Measurements from ENCODE around the gene TOPBP1. TPM values are rescaled to one million over a fixed set of nuclear protein-coding genes. Genes with fewer than 3 reads are reported as not detected.

The TOPBP1 gene
- total and polyA plus RNA-seq, 2 of the 4 experiments (the other 2 are of a cell fraction): 19.5 to 50.5 TPM

DNA sequence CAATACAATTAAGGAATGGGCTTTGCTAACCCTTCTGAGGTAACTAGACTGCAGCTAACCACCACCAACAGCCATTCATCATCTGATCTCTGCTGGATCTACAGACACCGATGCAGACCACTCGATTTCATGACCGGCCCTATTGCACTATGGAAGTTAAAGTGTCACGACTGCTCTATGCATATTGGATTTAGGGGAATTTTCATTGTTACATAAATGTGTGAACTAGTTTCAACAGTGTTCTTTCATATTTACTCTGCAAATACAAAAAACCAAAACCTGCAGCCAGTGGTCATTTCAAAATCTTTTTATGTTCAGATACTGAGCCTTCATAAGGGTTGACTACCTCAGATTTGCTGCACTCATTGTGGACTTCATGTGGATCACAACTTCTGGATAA, 73.7 kb downstream of the TOPBP1 start:
- ChIA-PET CTCF (no interaction called here), POLR2A (ENCODE audit: unreplicated experiment) (no interaction called here)
- Histone ChIP-seq H4K8ac (ENCODE audit: low read depth in 2 of 2, low read length in 2 of 2) (no peak overlapping the region), H3K4me2 (ENCODE audit: low read depth, low read length) (no peak overlapping the region), H4K20me1 (ENCODE audit: insufficient read depth, low read length) (peaks cover 54% of the 10 kb centered on the region), H2BK5ac (ENCODE audit: low read depth, low read length, poor library complexity, severe bottlenecking) (no peak overlapping the region), H4K5ac (ENCODE audit: low read depth, low read length) (no peak overlapping the region), H3K9ac (ENCODE audit: low read depth, low read length) (no peak overlapping the region), H3K36me3 (ENCODE audit: control insufficient read depth, insufficient read depth, low read length) (peaks cover 46% of the 10 kb centered on the region), H2AK5ac (ENCODE audit: low read depth, low read length) (no peak overlapping the region), H3K18ac (ENCODE audit: low read depth, low read length) (no peak overlapping the region), H3K9me3 (ENCODE audit: control insufficient read depth, insufficient read depth, low read length) (no peaks in the 10 kb centered on the region), H3K4ac (ENCODE audit: low read depth, low read length) (no peak overlapping the region), H2BK15ac (ENCODE audit: low read depth, low read length) (no peak overlapping the region), H3K4me3 (ENCODE audit: insufficient read depth, low read depth, low read length) (no peak overlapping the region), H3K23ac (ENCODE audit: low read depth, low read length) (no peak overlapping the region), H2AFZ (replicated peaks; ENCODE audit: low read length, poor library complexity) (no peak overlapping the region), H2BK20ac (ENCODE audit: low read depth, low read length) (no peak overlapping the region), H3K79me1 (ENCODE audit: low read depth in 1 of 2, low read length in 2 of 2) (peaks cover 25 to 35% of the 10 kb centered on the region in 2 experiments), H2AK9ac (replicated peaks; ENCODE audit: low read depth, low read length, poor library complexity) (no peak overlapping the region), H2BK120ac (ENCODE audit: low read depth, low read length) (no peak overlapping the region), H4K91ac (ENCODE audit: insufficient read depth, low read depth, low read length) (no peak overlapping the region), H3K9me1 (ENCODE audit: insufficient read depth, low read length) (no peaks in the 10 kb centered on the region; the same call in 1 of the 2 replicates), H3K14ac (replicated peaks; ENCODE audit: low read depth, low read length) (no peak overlapping the region), H3K4me1 (ENCODE audit: control insufficient read depth, insufficient read depth, low read length) (peaks cover 2% of the 10 kb centered on the region; the same call in 1 of the 2 replicates), H3K56ac (ENCODE audit: extremely low read depth, insufficient read depth, low read length) (no peak overlapping the region), H3K27me3 (ENCODE audit: control insufficient read depth, insufficient read depth, low read length) (no peaks in the 10 kb centered on the region), H3K27ac (ENCODE audit: insufficient read depth, low read length) (no peak overlapping the region)
- intact Hi-C loops (cut with micrococcal nuclease) (no loop called here), in situ Hi-C loops (cut with MboI; ENCODE audit: low sequenced_read_pairs) (no loop called here), dilution Hi-C loops (cut with HindIII; ENCODE audit: low sequenced_read_pairs, unreplicated experiment) (no loop called here)
- WGBS, 2 experiments (ENCODE audit: extremely low coverage in 2 of 2, insufficient read length in 1 of 2): no CpG with 5 or more reads among the region's 4 CpGs
- DNase-seq (no peak), ATAC-seq (ENCODE audit: low read depth) (no peak)
- TF ChIP-seq RAD21 (IDR thresholded peaks at IDR 0.05; ENCODE audit: low read length) (no peak), CEBPB (IDR thresholded peaks at IDR 0.05; ENCODE audit: low read depth, low read length) (no peak), CTCF (conservative IDR thresholded peaks at IDR 0.05; ENCODE audit: low read depth, low read length) (no peak), SMC3 (IDR thresholded peaks at IDR 0.05; ENCODE audit: low read depth, low read length) (no peak), BHLHE40 (IDR thresholded peaks at IDR 0.05; ENCODE audit: low read depth, low read length) (no peak), MAZ (IDR thresholded peaks at IDR 0.05; ENCODE audit: borderline replicate concordance, low read depth, low read length) (no peak), RCOR1 (IDR thresholded peaks at IDR 0.05; ENCODE audit: insufficient replicate concordance, low read length) (no peak), POLR2A (IDR thresholded peaks at IDR 0.05; ENCODE audit: low read depth, low read length) (no peak), ELK1 (IDR thresholded peaks at IDR 0.05; ENCODE audit: borderline replicate concordance, low read depth, low read length) (no peak), MXI1 (IDR thresholded peaks at IDR 0.05; ENCODE audit: borderline replicate concordance, low read depth, low read length) (no peak), CHD1 (IDR thresholded peaks at IDR 0.05; ENCODE audit: low read depth, low read length) (no peak), MAFK (IDR thresholded peaks at IDR 0.05; ENCODE audit: low read depth, low read length) (no peak), RFX5 (IDR thresholded peaks at IDR 0.05; ENCODE audit: low read depth, low read length) (no peak), NFE2L2 (IDR thresholded peaks at IDR 0.05; ENCODE audit: low read depth, low read length) (no peak), FOS (IDR thresholded peaks at IDR 0.05; ENCODE audit: low read depth, low read length) (no peak)
- TF ChIP-seq, protein P1, sequence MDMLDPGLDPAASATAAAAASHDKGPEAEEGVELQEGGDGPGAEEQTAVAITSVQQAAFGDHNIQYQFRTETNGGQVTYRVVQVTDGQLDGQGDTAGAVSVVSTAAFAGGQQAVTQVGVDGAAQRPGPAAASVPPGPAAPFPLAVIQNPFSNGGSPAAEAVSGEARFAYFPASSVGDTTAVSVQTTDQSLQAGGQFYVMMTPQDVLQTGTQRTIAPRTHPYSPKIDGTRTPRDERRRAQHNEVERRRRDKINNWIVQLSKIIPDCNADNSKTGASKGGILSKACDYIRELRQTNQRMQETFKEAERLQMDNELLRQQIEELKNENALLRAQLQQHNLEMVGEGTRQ (IDR thresholded peaks at IDR 0.05; ENCODE audit: low read depth, low read length): no peak
- BruUV-seq (replicated peaks): no TSS peak
